ENCODE results near the gene CNDP2.

CNDP2 gene

DNA sequence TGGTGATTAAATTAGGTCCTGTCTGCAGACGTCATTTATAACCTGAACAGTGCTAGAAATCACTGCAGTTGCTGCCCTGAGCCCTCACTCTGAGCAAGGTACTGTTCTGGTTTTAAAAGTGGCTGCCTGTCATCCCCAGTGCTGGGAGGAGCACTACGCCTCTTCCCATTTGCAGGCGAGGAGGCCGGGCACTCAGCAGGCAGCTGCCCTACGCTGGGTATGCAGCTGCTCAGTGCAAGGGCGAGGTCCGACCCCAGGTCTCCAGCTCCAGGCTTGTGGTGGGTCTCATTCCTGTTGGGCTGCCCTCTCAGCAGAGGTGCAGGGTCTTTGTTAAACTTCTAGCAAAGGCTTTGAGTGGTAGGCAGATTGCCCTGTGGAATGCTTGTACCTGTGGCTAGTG, 15.7 kb downstream of the CNDP2 start:
- CTCF ChIA-PET, result interaction anchor here (0.6 to 1.2 kb wide), 2 partner anchors 14 to 17 kb away, joined by 3 read pairs; no protein-coding TSS in a partner anchor
- POLR2A ChIA-PET, result no interaction called here

DNA sequence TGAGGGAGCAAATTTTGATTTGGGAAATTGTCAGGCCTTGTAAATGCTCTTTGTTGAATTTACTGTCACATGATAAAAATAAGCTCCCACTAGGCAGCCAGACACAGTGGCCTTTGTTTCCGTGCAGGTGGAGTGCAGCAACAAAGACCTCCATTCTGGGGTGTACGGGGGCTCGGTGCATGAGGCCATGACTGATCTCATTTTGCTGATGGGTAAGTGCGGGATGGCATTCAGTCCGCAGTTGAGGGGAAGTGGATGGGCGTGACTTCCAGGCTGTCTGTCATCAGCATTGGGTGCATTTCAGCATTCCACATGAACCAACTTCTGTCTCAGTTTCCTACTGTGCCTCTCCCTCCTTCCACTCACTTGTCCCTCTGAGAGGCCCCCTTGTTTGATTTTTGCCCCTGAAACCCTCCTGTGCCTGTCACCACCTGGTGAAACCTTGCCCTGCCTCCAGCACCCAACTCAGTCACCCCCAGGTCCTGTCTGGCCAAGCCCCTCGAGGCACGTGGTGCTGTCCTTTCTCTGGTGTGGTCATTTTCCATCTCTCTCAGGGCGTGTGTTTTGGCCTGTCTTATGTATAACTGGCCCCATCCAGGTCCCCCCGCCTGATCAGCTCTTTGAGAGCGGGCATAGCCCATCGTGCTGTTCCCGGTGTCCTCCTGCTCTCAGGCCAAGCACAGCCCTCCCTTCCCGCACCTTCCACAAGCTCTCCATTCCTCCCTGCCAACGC, 16.3 kb downstream of the CNDP2 start:
- ChIA-PET CTCF (interaction anchor here (0.6 to 1.1 kb wide), 2 partner anchors 18 to 39 kb away, joined by 3 to 4 read pairs; no protein-coding TSS in a partner anchor), POLR2A (no interaction called here)
- Histone ChIP-seq H3K36me3 (ENCODE audit: control insufficient read depth in 4 of 4, insufficient read depth in 4 of 4, low read length in 3 of 4) (peaks cover 5 to 97% (median 76%) of the 10 kb centered on the region in 4 experiments), H3K27ac (ENCODE audit: insufficient read depth in 1 of 2, low read depth in 1 of 2, low read length in 2 of 2, poor library complexity in 1 of 2, severe bottlenecking in 2 of 2) (no peak overlapping the region), H3K4me3 (ENCODE audit: control insufficient read depth in 1 of 7, extremely low read depth in 1 of 7, insufficient read depth in 4 of 7, low read depth in 2 of 7, low read length in 6 of 7) (no peak overlapping the region), H3K27me3 (replicated peaks in 2 of 5; ENCODE audit: control insufficient read depth in 4 of 5, insufficient read depth in 5 of 5, low read length in 4 of 5) (no peaks in the 10 kb centered on the region), H3K4me1 (ENCODE audit: control extremely low read depth in 1 of 4, control insufficient read depth in 4 of 4, insufficient read depth in 4 of 4, low read length in 3 of 4) (no peaks in the 10 kb centered on the region), H3K9me3 (ENCODE audit: control extremely low read depth in 1 of 5, control insufficient read depth in 4 of 5, insufficient read depth in 2 of 5, low read depth in 1 of 5, low read length in 4 of 5) (no peaks in the 10 kb centered on the region)
- WGBS (ENCODE audit: insufficient coverage), result 95% methylated on average over 11 of the region's 15 CpGs
- no peak for DNase-seq

More for the DNA sequence above, 15.7 kb downstream of the CNDP2 start:
- Histone ChIP-seq H3K9me3 (ENCODE audit: control extremely low read depth in 1 of 5, control insufficient read depth in 4 of 5, insufficient read depth in 2 of 5, low read depth in 1 of 5, low read length in 4 of 5) (no peaks in the 10 kb centered on the region), H3K27me3 (replicated peaks in 2 of 5; ENCODE audit: control insufficient read depth in 4 of 5, insufficient read depth in 5 of 5, low read length in 4 of 5) (no peaks in the 10 kb centered on the region), H3K36me3 (ENCODE audit: control insufficient read depth in 4 of 4, insufficient read depth in 4 of 4, low read length in 3 of 4) (peaks cover 8 to 97% (median 75%) of the 10 kb centered on the region in 4 experiments), H3K4me1 (ENCODE audit: control extremely low read depth in 1 of 4, control insufficient read depth in 4 of 4, insufficient read depth in 4 of 4, low read length in 3 of 4) (peaks cover 0 to 5% (median 0%) of the 10 kb centered on the region in 4 experiments), H3K27ac (ENCODE audit: insufficient read depth in 1 of 2, low read depth in 1 of 2, low read length in 2 of 2, poor library complexity in 1 of 2, severe bottlenecking in 2 of 2) (no peak overlapping the region), H3K4me3 (ENCODE audit: control insufficient read depth in 1 of 7, extremely low read depth in 1 of 7, insufficient read depth in 4 of 7, low read depth in 2 of 7, low read length in 6 of 7) (no peak overlapping the region)
- WGBS (ENCODE audit: insufficient coverage), result 100% methylated on average over 6 of the region's 7 CpGs
- no peak for DNase-seq

DNA sequence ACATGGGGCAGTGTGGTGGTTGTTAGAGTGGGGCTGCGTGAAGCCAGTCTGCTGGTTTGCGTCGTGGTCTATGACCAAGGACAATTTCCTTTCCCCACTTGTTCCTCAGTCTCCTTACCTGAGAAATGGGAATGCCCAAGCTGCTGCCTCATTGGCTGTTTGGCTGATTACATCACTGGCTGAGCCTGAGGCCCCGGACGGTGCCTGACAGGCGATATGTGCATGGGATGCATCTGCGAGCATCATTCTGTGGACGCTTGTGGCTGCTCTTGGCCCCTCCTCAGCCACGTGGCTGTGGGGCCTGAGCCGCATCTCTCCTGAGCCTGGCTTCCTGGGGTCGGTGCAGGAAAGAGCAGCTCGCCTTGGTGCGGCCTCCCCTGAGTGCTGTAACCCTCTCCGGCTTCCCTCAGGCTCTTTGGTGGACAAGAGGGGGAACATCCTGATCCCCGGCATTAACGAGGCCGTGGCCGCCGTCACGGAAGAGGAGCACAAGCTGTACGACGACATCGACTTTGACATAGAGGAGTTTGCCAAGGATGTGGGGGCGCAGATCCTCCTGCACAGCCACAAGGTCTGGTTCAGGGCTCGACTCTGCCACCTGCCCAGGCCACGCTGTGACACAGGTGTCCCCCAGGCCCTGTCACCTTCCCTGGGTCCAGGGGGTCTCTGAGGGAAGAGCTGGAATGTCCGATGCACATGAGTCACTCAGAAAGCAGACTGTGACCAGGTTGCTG, 17.2 kb downstream of the CNDP2 start:
- ChIA-PET CTCF (interaction anchor here (1.1 kb wide), 1 partner anchor 38 kb away, joined by 4 read pairs; no protein-coding TSS in a partner anchor), POLR2A (no interaction called here)
- DNase-seq, result no peak
- Histone ChIP-seq H3K27ac (ENCODE audit: insufficient read depth in 1 of 2, low read depth in 1 of 2, low read length in 2 of 2, poor library complexity in 1 of 2, severe bottlenecking in 2 of 2) (no peak overlapping the region), H3K9me3 (ENCODE audit: control extremely low read depth in 1 of 5, control insufficient read depth in 4 of 5, insufficient read depth in 2 of 5, low read depth in 1 of 5, low read length in 4 of 5) (no peaks in the 10 kb centered on the region), H3K4me3 (ENCODE audit: control insufficient read depth in 1 of 7, extremely low read depth in 1 of 7, insufficient read depth in 4 of 7, low read depth in 2 of 7, low read length in 6 of 7) (no peak overlapping the region), H3K4me1 (ENCODE audit: control extremely low read depth in 1 of 4, control insufficient read depth in 4 of 4, insufficient read depth in 4 of 4, low read length in 3 of 4) (peaks cover 0 to under 1% (median under 1%) of the 10 kb centered on the region in 4 experiments), H3K27me3 (replicated peaks in 2 of 5; ENCODE audit: control insufficient read depth in 4 of 5, insufficient read depth in 5 of 5, low read length in 4 of 5) (no peaks in the 10 kb centered on the region), H3K36me3 (ENCODE audit: control insufficient read depth in 4 of 4, insufficient read depth in 4 of 4, low read length in 3 of 4) (peaks cover 5 to 93% (median 75%) of the 10 kb centered on the region in 4 experiments)
- WGBS (ENCODE audit: insufficient coverage), result 95% methylated on average over 27 of the region's 27 CpGs

DNA sequence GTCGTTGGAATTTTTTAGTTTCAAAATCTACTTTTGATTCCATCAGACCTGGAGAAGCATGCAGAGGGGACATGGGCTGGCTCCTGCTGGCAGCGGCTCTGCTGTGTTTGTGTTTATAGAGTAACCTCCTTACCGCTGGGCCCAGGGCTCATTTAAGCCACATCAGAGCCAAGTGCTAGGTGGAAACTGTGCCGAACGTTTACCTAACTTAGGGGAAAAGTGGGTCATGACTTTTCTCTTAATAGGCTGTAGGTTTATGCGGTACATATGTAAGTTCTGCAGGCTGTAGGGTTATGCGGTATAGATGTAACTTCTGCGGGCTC, 17.7 kb downstream of the CNDP2 start:
- Histone ChIP-seq H3K27ac (ENCODE audit: insufficient read depth in 1 of 2, low read depth in 1 of 2, low read length in 2 of 2, poor library complexity in 1 of 2, severe bottlenecking in 2 of 2) (no peak overlapping the region), H3K4me1 (ENCODE audit: control extremely low read depth in 1 of 4, control insufficient read depth in 4 of 4, insufficient read depth in 4 of 4, low read length in 3 of 4) (peaks cover 0 to 6% (median 3%) of the 10 kb centered on the region in 4 experiments), H3K9me3 (ENCODE audit: control extremely low read depth in 1 of 5, control insufficient read depth in 4 of 5, insufficient read depth in 2 of 5, low read depth in 1 of 5, low read length in 4 of 5) (no peaks in the 10 kb centered on the region), H3K4me3 (ENCODE audit: control insufficient read depth in 1 of 7, extremely low read depth in 1 of 7, insufficient read depth in 4 of 7, low read depth in 2 of 7, low read length in 6 of 7) (no peak overlapping the region), H3K36me3 (ENCODE audit: control insufficient read depth in 4 of 4, insufficient read depth in 4 of 4, low read length in 3 of 4) (peaks cover 9 to 93% (median 77%) of the 10 kb centered on the region in 4 experiments), H3K27me3 (replicated peaks in 2 of 5; ENCODE audit: control insufficient read depth in 4 of 5, insufficient read depth in 5 of 5, low read length in 4 of 5) (no peaks in the 10 kb centered on the region)
- POLR2A ChIA-PET, result no interaction called here
- no peak for DNase-seq
- CTCF ChIA-PET, result no interaction called here
- 99% methylated on average over 8 of the region's 8 CpGs for WGBS (ENCODE audit: insufficient coverage)

DNA sequence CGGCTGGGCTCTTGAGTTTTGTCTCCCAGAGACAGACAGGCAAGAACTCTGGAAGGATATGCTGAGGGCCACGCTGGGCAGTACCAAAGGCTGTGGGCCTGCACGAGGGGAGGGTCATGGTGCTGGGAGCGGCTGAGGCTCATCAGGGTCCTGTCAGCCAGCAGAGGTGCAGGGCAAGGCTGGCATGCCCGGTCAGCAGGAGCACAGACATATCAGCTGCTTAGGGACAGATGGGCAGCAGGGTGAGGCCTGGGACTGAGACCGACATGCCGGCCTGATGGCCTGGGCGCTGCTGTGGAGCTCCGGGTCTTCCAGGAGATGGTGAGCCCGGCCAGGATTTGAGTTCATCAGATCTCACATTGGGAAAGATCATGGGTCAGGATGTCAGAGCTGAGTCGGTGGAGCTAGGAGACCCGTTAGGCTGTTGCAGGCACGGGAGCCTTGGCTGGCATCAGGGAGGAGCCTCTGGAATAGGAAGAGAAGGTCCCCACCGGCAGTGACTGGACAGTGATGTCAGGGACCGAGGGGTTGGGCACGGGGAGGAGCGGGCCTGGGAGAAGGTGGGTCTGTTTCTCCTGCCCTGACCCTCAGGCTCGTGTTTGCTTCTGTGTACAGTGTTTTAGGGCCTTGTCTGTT, 18.8 kb downstream of the CNDP2 start:
- WGBS (ENCODE audit: insufficient coverage), result 99% methylated on average over 18 of the region's 18 CpGs
- Histone ChIP-seq H3K4me1 (ENCODE audit: control extremely low read depth in 1 of 4, control insufficient read depth in 4 of 4, insufficient read depth in 4 of 4, low read length in 3 of 4) (peaks cover 0 to 15% (median 7%) of the 10 kb centered on the region in 4 experiments), H3K27ac (ENCODE audit: insufficient read depth in 1 of 2, low read depth in 1 of 2, low read length in 2 of 2, poor library complexity in 1 of 2, severe bottlenecking in 2 of 2) (no peak overlapping the region), H3K27me3 (replicated peaks in 2 of 5; ENCODE audit: control insufficient read depth in 4 of 5, insufficient read depth in 5 of 5, low read length in 4 of 5) (no peaks in the 10 kb centered on the region), H3K4me3 (ENCODE audit: control insufficient read depth in 1 of 7, extremely low read depth in 1 of 7, insufficient read depth in 4 of 7, low read depth in 2 of 7, low read length in 6 of 7) (no peak overlapping the region), H3K9me3 (ENCODE audit: control extremely low read depth in 1 of 5, control insufficient read depth in 4 of 5, insufficient read depth in 2 of 5, low read depth in 1 of 5, low read length in 4 of 5) (no peaks in the 10 kb centered on the region), H3K36me3 (ENCODE audit: control insufficient read depth in 4 of 4, insufficient read depth in 4 of 4, low read length in 3 of 4) (peaks cover 9 to 93% (median 78%) of the 10 kb centered on the region in 4 experiments)
- ChIA-PET CTCF (no interaction called here), POLR2A (no interaction called here)
- DNase-seq, result no peak

DNA sequence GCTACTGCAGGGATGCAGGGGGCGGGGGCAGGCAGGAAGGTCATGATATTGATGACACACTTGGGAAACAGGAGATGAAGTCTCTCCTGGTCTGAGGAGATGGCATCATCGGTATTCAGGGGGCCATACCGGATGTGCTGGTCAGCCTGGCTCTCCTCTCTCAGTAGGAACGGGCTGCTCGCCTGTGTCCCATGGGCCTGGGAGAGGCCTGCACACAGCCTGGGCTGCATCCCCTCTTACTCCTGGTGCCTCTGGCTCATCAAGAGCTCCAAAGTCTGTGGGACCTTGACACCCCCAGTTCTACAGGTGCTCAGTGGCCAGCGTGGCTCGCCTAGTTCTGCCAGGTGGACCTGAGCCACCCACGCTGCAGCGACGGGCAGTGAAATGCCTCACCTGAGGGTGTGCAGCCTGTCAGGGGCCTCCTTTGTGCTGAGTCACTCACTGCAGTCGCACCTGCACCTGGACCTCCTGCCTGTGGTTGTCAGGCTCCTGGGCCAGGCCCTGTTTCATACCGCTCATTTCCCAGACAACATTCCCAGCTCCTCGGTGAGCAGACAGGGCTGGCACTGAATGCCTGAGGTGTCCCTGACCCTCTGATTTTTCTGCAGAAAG, 19.6 kb downstream of the CNDP2 start:
- POLR2A ChIA-PET, result no interaction called here
- H3K36me3 ChIP-seq (ENCODE audit: control insufficient read depth in 4 of 4, insufficient read depth in 4 of 4, low read length in 3 of 4), result peaks cover 11 to 93% (median 76%) of the 10 kb centered on the region in 4 experiments
- H3K4me1 ChIP-seq (ENCODE audit: control extremely low read depth in 1 of 4, control insufficient read depth in 4 of 4, insufficient read depth in 4 of 4, low read length in 3 of 4), result peaks cover 0 to 15% (median 7%) of the 10 kb centered on the region in 4 experiments
- WGBS (ENCODE audit: insufficient coverage), result 95% methylated on average over 13 of the region's 13 CpGs
- DNase-seq, result no peak
- H3K9me3 ChIP-seq (ENCODE audit: control extremely low read depth in 1 of 5, control insufficient read depth in 4 of 5, insufficient read depth in 2 of 5, low read depth in 1 of 5, low read length in 4 of 5), result no peaks in the 10 kb centered on the region
- H3K27me3 ChIP-seq (replicated peaks in 2 of 5; ENCODE audit: control insufficient read depth in 4 of 5, insufficient read depth in 5 of 5, low read length in 4 of 5), result no peaks in the 10 kb centered on the region
- H3K27ac ChIP-seq (ENCODE audit: insufficient read depth in 1 of 2, low read depth in 1 of 2, low read length in 2 of 2, poor library complexity in 1 of 2, severe bottlenecking in 2 of 2), result no peak overlapping the region
- CTCF ChIA-PET, result no interaction called here
- H3K4me3 ChIP-seq (ENCODE audit: control insufficient read depth in 1 of 7, extremely low read depth in 1 of 7, insufficient read depth in 4 of 7, low read depth in 2 of 7, low read length in 6 of 7), result no peak overlapping the region
